CD4-positive, alpha-beta memory T cell (primary cell): Measurements from ENCODE around the gene ZNF148. TPM values are rescaled to one million over a fixed set of nuclear protein-coding genes. Genes with fewer than 3 reads are reported as not detected.
"Not testable (repeated sequence)": the region's sequence is repeated elsewhere in the genome, so short reads cannot be mapped to it uniquely, and the experiment has no call there.

ENCODE experiments used
- CTCF ChIA-PET: fragments of 350-600 bp; sonication (Branson Sonifier 250); formaldehyde crosslinking; loops from one replicate; lab custom pipeline; 2021; ENCODE audit warnings: inconsistent platforms; ENCODE audit not compliant: partially characterized antibody; lab: Charles Lee
- POLR2A ChIA-PET: fragments of 350-600 bp; sonication (Branson Sonifier 250); formaldehyde crosslinking; loops from one replicate; lab custom pipeline; 2021; ENCODE audit not compliant: partially characterized antibody; lab: Charles Lee
- DNase-seq, 5 donors: peaks; one replicate each; pipeline versions ENCODE4 v3.0.0 to v3.0.0-alpha.2; 2020 to 2022; ENCODE audit warnings: mixed read lengths in 1 of 5
- H3K27ac ChIP-seq: one replicate; pipeline ENCODE4 v1.7.0; 2013; ENCODE audit warnings: low read depth, low read length
- H3K27me3 ChIP-seq: 2 replicates; pipeline ENCODE4 v1.7.0; 2013; ENCODE audit warnings: mild to moderate bottlenecking, low read length, moderate library complexity; ENCODE audit not compliant: insufficient read depth
- H3K36me3 ChIP-seq: 2 replicates; pipeline ENCODE4 v1.7.0; 2013; ENCODE audit warnings: mild to moderate bottlenecking, low read length, moderate library complexity; ENCODE audit not compliant: insufficient read depth
- H3K4me1 ChIP-seq: 2 replicates; pipeline ENCODE4 v1.7.0; 2013; ENCODE audit warnings: mild to moderate bottlenecking, low read length, moderate library complexity; ENCODE audit not compliant: insufficient read depth
- H3K4me3 ChIP-seq, 2 donors: one replicate each; pipeline ENCODE4 v1.7.0; 2013; ENCODE audit warnings: low read length in 2 of 2, mild to moderate bottlenecking in 1 of 2
- H3K9me3 ChIP-seq, 2 donors: one replicate each; pipeline ENCODE4 v1.7.0; 2013; ENCODE audit warnings: low read length in 2 of 2, control low read depth in 1 of 2; ENCODE audit not compliant: control insufficient read depth in 1 of 2
- H3K27ac Mint-ChIP-seq, 7 donors: one replicate each; pipeline ENCODE4 v1.8.0; 2020 to 2021; ENCODE audit warnings: mixed read lengths in 7 of 7, mild to moderate bottlenecking in 6 of 7, inconsistent platforms in 3 of 7, moderate library complexity in 3 of 7
- H3K27me3 Mint-ChIP-seq, 2 donors: one replicate each; pipeline ENCODE4 v1.8.0; 2020 to 2021; ENCODE audit warnings: mixed read lengths in 2 of 2
- H3K36me3 Mint-ChIP-seq, 2 donors: one replicate each; pipeline ENCODE4 v1.8.0; 2020 to 2021; ENCODE audit warnings: mixed read lengths in 2 of 2, inconsistent platforms in 1 of 2, mild to moderate bottlenecking in 1 of 2
- H3K4me1 Mint-ChIP-seq, 4 donors: one replicate each; pipeline ENCODE4 v1.8.0; 2020 to 2021; ENCODE audit warnings: mixed read lengths in 4 of 4, mild to moderate bottlenecking in 1 of 4
- H3K4me3 Mint-ChIP-seq, 8 donors: one replicate each; pipeline ENCODE4 v1.8.0; 2020 to 2021; ENCODE audit warnings: mixed read lengths in 8 of 8, mild to moderate bottlenecking in 7 of 8, moderate library complexity in 6 of 8, inconsistent platforms in 3 of 8
- H3K9me3 Mint-ChIP-seq, 8 donors: one replicate each; pipeline ENCODE4 v1.8.0; 2020 to 2021; ENCODE audit warnings: mixed read lengths in 8 of 8, mild to moderate bottlenecking in 5 of 8, inconsistent platforms in 3 of 8, moderate library complexity in 1 of 8
- intact Hi-C: fragments of 100-400 bp; cut with micrococcal nuclease; formaldehyde crosslinking; loops from one replicate; pipeline ENCODE4 v1.15.1; 2023
- polyA plus RNA-seq, 2 donors: library from polyadenylated mRNA; unstranded; fragments of 300-500 nt; fragmentation: Illumina TruSeq; gene quantifications; one replicate each; pipeline ENCODE4 v1.2.3, GENCODE V29; 2021
- total RNA-seq, 2 experiments: library from RNA; stranded (reverse); gene quantifications; one replicate each; pipeline ENCODE4 v1.2.3, GENCODE V29; 2021

Gene ZNF148
- total and polyA plus RNA-seq, 4 experiments from 2014 or later, result 60.6 to 74.7 (median 64.0) TPM

DNA sequence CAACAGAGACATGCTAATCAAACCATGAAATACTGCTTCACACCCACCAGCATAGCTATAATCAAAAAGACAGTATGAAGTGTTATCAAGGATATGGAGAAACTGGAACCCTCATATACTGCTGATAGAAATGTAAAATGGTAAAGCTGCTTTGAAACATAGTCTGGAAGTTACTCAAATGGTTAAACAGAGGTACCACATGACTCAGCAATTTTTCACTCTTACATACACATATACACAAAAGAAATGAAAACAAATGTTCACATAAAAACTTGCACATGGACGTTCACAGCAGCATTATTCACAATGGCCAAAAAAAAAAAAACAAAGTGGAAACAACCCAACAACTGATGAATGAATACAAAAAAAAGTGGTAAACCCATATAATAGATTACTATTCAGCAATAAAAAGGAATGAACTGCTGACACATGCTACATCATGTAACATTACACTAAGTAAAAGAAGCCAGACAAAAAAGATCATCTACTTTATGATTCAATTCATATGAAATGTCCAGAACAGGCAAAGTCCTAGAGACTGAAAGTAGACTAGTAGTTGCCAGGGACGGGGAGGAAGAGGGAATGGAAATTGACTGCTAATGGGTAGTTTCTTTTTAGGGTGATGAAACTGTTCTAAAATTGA lies 23.2 kb downstream of the ZNF148 start:
- POLR2A ChIA-PET, result no interaction called here
- H3K36me3 Mint-ChIP-seq, result peaks cover 22 to 30% of the 10 kb centered on the region in 2 donors
- CTCF ChIA-PET, result interaction anchor here (0.6 kb wide), 1 partner anchor 8 kb away, joined by 3 read pairs; no protein-coding TSS in a partner anchor
- H3K9me3 ChIP-seq, result no peaks in the 10 kb centered on the region
- no peaks in the 10 kb centered on the region for H3K27me3 ChIP-seq
- no peaks in the 10 kb centered on the region for H3K36me3 ChIP-seq
- H3K27me3 Mint-ChIP-seq, result no peaks in the 10 kb centered on the region
- peaks cover 53 to 80% (median 63%) of the 10 kb centered on the region in 4 donors for H3K4me1 Mint-ChIP-seq
- H3K27ac Mint-ChIP-seq, result peak overlapping the region in 1 of 7 donors; percentile 10
- no peak overlapping the region for H3K27ac ChIP-seq
- peaks cover 53% of the 10 kb centered on the region for H3K4me1 ChIP-seq
- intact Hi-C loops, result no loop called here
- peak overlapping the region in 3 of 8 donors; percentile 0 to 30 (median 1) for H3K4me3 Mint-ChIP-seq
- H3K9me3 Mint-ChIP-seq, result peaks cover 0 to 4% (median 1%) of the 10 kb centered on the region in 8 donors
- no peak overlapping the region for H3K4me3 ChIP-seq
- DNase-seq, result no peak

DNA sequence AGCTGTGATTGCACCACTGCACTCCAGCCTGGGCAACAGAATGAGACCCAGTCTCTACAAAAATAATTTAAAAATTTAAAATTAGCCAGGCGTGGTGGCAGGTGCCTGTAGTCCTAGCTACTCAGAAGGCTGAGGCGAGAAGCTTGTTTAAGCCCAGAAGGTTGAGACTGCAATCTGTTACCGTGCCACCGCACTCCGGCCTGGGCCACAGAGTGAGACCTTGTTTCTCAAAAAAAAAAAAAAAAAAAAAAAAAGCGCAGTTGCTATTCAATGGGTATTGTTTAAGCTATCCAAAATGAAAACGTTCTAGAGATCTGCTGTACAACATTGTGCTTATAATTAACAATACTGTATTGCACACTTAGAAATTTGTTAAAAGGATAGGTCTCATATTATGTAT lies 24.0 kb downstream of the ZNF148 start:
- H3K9me3 Mint-ChIP-seq, result peaks cover 0 to 12% (median 6%) of the 10 kb centered on the region in 8 donors
- no peaks in the 10 kb centered on the region for H3K27me3 Mint-ChIP-seq
- Histone ChIP-seq H3K9me3 (no peaks in the 10 kb centered on the region), H3K4me3 (no peak overlapping the region), H3K27ac (no peak overlapping the region), H3K27me3 (no peaks in the 10 kb centered on the region), H3K4me1 (peaks cover 46% of the 10 kb centered on the region), H3K36me3 (no peaks in the 10 kb centered on the region)
- H3K27ac Mint-ChIP-seq, result peak overlapping the region in 1 of 7 donors; percentile 25
- no peak for DNase-seq
- no peak overlapping the region for H3K4me3 Mint-ChIP-seq
- intact Hi-C loops, result no loop called here
- H3K36me3 Mint-ChIP-seq, result peaks cover 29 to 36% of the 10 kb centered on the region in 2 donors
- POLR2A ChIA-PET, result no interaction called here
- peaks cover 52 to 74% (median 64%) of the 10 kb centered on the region in 4 donors for H3K4me1 Mint-ChIP-seq
- CTCF ChIA-PET, result interaction anchor here (0.6 kb wide), 1 partner anchor 9 kb away, joined by 3 read pairs; no protein-coding TSS in a partner anchor

DNA sequence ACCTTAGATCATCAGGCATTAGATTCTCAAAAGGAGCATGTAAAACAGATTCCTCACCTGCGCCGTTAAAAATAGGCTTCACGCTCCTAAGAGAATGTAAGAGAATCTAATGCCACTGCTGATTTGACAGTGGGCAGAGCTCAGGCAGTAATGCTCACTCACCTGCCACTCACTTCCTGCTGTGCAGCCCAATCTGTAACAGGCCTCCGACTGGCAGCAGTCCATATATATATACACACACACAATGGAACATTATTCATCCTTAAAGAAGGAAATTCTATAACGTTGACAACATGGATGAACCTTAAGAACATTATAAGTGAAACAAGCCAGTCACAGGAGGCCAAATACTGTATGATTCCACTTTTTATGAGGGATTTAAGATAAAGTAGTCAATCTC lies 24.5 kb downstream of the ZNF148 start:
- H3K9me3 Mint-ChIP-seq, result peaks cover 0 to 17% (median 12%) of the 10 kb centered on the region in 8 donors
- DNase-seq, result no peak
- Histone ChIP-seq H3K4me1 (peaks cover 40% of the 10 kb centered on the region), H3K36me3 (no peaks in the 10 kb centered on the region), H3K27ac (no peak overlapping the region), H3K27me3 (no peaks in the 10 kb centered on the region), H3K9me3 (no peaks in the 10 kb centered on the region), H3K4me3 (no peak overlapping the region)
- POLR2A ChIA-PET, result no interaction called here
- H3K27ac Mint-ChIP-seq, result peak overlapping the region in 1 of 7 donors; percentile 25
- peaks cover 49 to 73% (median 62%) of the 10 kb centered on the region in 4 donors for H3K4me1 Mint-ChIP-seq
- intact Hi-C loops, result no loop called here
- H3K36me3 Mint-ChIP-seq, result peaks cover 34 to 42% of the 10 kb centered on the region in 2 donors
- CTCF ChIA-PET, result no interaction called here
- H3K4me3 Mint-ChIP-seq, result peak overlapping the region in 2 of 8 donors; percentile 0 to 31
- no peaks in the 10 kb centered on the region for H3K27me3 Mint-ChIP-seq

DNA sequence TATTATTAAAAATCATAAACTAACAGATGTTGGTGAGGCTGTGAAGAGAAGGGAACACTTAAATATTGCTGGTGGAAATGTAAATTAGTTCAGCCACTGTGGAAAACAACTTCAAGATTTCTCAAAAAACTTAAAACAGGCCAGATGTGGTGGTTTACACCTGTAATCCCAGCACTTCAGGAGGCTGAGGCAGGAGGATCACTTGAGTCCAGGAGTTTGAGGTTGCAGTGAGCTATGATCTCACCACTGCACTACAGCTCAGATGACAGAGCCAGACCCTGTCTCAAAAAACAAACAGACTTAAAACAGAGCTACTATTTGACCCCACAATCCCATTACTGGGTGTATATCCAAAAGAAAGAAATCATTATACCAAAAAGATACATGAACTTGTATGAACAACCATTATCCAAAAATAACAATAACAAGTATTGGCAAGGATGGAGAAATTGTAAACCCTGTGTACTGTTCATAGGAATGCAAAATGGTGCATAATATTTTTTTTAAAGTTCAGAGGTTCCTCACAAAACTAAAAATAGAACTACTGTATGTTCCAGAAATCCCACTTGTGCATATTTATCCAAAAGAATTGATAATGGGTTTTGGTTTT lies 25.5 kb downstream of the ZNF148 start:
- DNase-seq, result no peak
- peaks cover 38 to 51% of the 10 kb centered on the region in 2 donors for H3K36me3 Mint-ChIP-seq
- H3K4me1 Mint-ChIP-seq, result peaks cover 49 to 74% (median 60%) of the 10 kb centered on the region in 4 donors
- peaks cover 4 to 27% (median 21%) of the 10 kb centered on the region in 8 donors for H3K9me3 Mint-ChIP-seq
- no peaks in the 10 kb centered on the region for H3K27me3 ChIP-seq
- intact Hi-C loops, result no loop called here
- no peak overlapping the region for H3K27ac ChIP-seq
- no peaks in the 10 kb centered on the region for H3K9me3 ChIP-seq
- CTCF ChIA-PET, result no interaction called here
- H3K4me3 ChIP-seq, result no peak overlapping the region
- POLR2A ChIA-PET, result interaction anchor here (0.6 kb wide), 1 partner anchor 26 kb away, joined by 3 read pairs; no protein-coding TSS in a partner anchor
- peak overlapping the region in 3 of 7 donors; percentile 13 to 54 (median 18) for H3K27ac Mint-ChIP-seq
- peak overlapping the region in 3 of 8 donors; percentile 12 to 63 (median 20) for H3K4me3 Mint-ChIP-seq
- H3K36me3 ChIP-seq, result no peaks in the 10 kb centered on the region
- H3K27me3 Mint-ChIP-seq, result no peaks in the 10 kb centered on the region
- H3K4me1 ChIP-seq, result peaks cover 31% of the 10 kb centered on the region

DNA sequence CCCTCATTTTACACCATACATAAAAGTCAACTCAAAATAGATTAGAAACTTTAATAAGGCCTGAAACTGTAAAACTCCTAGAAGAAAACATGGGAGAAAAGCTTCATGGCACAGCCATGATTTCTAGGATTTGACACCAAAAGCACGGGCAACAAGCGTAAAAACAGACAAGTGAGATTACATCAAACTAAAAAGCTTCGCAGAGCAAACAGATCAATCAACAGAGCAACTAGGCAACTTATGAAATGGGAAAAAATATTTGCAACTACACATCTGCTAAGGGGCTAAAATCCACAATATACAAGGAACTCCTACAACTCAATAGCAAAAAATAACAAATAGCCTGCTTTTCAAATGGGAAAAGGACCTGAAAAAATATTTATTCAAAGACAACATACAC lies 26.1 kb downstream of the ZNF148 start:
- peaks cover 44 to 57% of the 10 kb centered on the region in 2 donors for H3K36me3 Mint-ChIP-seq
- Histone ChIP-seq H3K36me3 (no peaks in the 10 kb centered on the region), H3K27ac (no peak overlapping the region), H3K27me3 (no peaks in the 10 kb centered on the region), H3K4me3 (no peak overlapping the region), H3K9me3 (no peaks in the 10 kb centered on the region), H3K4me1 (peaks cover 28% of the 10 kb centered on the region)
- ChIA-PET POLR2A (interaction anchor here (1.6 kb wide), 1 partner anchor 14 kb away, joined by 4 read pairs; no protein-coding TSS in a partner anchor), CTCF (interaction anchor here (1.3 kb wide), 1 partner anchor 9 kb away, joined by 3 read pairs; no protein-coding TSS in a partner anchor)
- peaks cover 50 to 79% (median 63%) of the 10 kb centered on the region in 4 donors for H3K4me1 Mint-ChIP-seq
- peak overlapping the region in 2 of 7 donors; percentile 13 to 43 for H3K27ac Mint-ChIP-seq
- H3K9me3 Mint-ChIP-seq, result peaks cover 6 to 33% (median 26%) of the 10 kb centered on the region in 8 donors
- intact Hi-C loops, result no loop called here
- H3K4me3 Mint-ChIP-seq, result peak overlapping the region in 4 of 8 donors; percentile 4 to 63 (median 15)
- no peak for DNase-seq
- H3K27me3 Mint-ChIP-seq, result no peaks in the 10 kb centered on the region

DNA sequence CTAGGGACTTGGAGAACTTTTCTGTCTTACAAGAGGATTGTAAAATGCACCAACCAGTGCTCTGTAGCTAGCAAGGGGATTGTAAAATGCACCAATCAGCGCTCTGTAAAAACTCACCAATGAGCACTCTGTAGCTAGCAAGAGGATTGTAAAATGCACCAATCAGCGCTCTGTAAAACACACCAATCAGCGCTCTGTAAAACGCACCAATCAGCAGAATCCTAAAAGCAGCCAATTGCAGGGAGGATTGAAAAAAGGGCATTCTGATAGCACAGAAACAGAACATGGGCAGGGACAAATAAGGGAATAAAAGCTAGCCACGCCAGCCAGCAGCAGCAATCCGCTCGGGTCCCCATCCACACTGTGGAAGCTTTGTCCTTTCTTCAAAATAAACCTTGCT lies 31.8 kb downstream of the ZNF148 start:
- H3K4me1 ChIP-seq, H3K27ac ChIP-seq, H3K36me3 ChIP-seq, H3K4me3 ChIP-seq, CTCF ChIA-PET, H3K27me3 ChIP-seq, POLR2A ChIA-PET, DNase-seq, H3K9me3 ChIP-seq, H3K27ac Mint-ChIP-seq, H3K27me3 Mint-ChIP-seq, intact Hi-C loops, H3K4me3 Mint-ChIP-seq: not testable (repeated sequence)
- H3K9me3 Mint-ChIP-seq, result peaks cover 6 to 45% (median 27%) of the 10 kb centered on the region in 8 donors
- peaks cover 23 to 58% (median 41%) of the 10 kb centered on the region in 4 donors for H3K4me1 Mint-ChIP-seq
- H3K36me3 Mint-ChIP-seq, result peaks cover 44 to 59% of the 10 kb centered on the region in 2 donors

DNA sequence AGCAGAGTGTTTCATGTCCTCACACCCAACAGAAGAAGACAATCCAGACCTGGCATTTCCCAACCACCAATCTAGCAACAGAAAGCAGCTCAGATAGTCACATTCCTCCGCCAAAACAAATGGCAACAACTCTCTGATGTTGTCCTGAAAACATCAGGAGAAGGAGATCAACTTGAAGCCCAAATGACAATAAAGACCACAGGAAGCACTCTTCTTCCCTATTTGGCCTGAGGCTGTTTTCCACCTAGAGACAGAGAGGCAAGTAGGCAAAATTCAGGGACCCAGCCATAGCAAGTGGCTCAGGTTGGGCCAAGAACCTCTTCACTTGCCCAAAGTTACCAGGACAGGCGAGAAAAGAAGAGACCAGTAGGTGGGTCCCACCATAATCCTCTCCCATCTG lies 35.0 kb downstream of the ZNF148 start:
- intact Hi-C loops, result no loop called here
- H3K4me1 ChIP-seq, result peaks cover 13% of the 10 kb centered on the region
- Mint-ChIP-seq H3K27ac (no peak overlapping the region), H3K36me3 (peaks cover 23 to 41% of the 10 kb centered on the region in 2 donors), H3K27me3 (no peaks in the 10 kb centered on the region), H3K4me1 (peaks cover 30 to 63% (median 49%) of the 10 kb centered on the region in 4 donors), H3K4me3 (no peak overlapping the region), H3K9me3 (peaks cover 0 to 24% (median 12%) of the 10 kb centered on the region in 8 donors)
- no peak overlapping the region for H3K4me3 ChIP-seq
- no peaks in the 10 kb centered on the region for H3K9me3 ChIP-seq
- H3K27ac ChIP-seq, result no peak overlapping the region
- POLR2A ChIA-PET, result no interaction called here
- no peak for DNase-seq
- H3K27me3 ChIP-seq, result no peaks in the 10 kb centered on the region
- CTCF ChIA-PET, result no interaction called here
- H3K36me3 ChIP-seq, result no peaks in the 10 kb centered on the region
